ENCODE results near the gene RSPH6A.

- TF ChIP-seq CTCF (IDR thresholded peaks at IDR 0.05) (no peak), POLR2A (IDR thresholded peaks at IDR 0.05) (no peak)
Observed at GRCh38 chr19:45804140-45804958, 10.8 kb downstream of the RSPH6A start.
